IMR-90 (cell line): ENCODE measurements around the gene AK3. TPM values are rescaled to one million over a fixed set of nuclear protein-coding genes. Genes with fewer than 3 reads are reported as not detected.

Experiments
- ATAC-seq: fragments of 200-7000 bp; cut with Tn5 transposase; 2 replicates; pipeline ENCODE4 v1.9.1; 2020; ENCODE audit warnings: low read depth, mild to moderate bottlenecking, moderate library complexity
- BruUV-seq: library from RNA; stranded (reverse); fragments of 400-500 nt; replicated peaks from 2 replicates; lab custom pipeline; 2021; lab: Mats Ljungman, UMichigan
- CTCF ChIA-PET: fragments of 300-600 bp; formaldehyde crosslinking; extraction: SDS; loops from one replicate; lab custom pipeline; 2021; ENCODE audit warnings: antibody characterized with exemption; lab: Yijun Ruan, JAX
- POLR2A ChIA-PET: fragments of 300-600 bp; sonication (Branson Sonifier 250); formaldehyde crosslinking; loops from one replicate; lab custom pipeline; 2022; ENCODE audit warnings: antibody characterized with exemption; ENCODE audit not compliant: unreplicated experiment; lab: Charles Lee
- DNase-seq: peaks from one replicate; pipeline ENCODE4 v3.0.0; 2013
- H2AFZ ChIP-seq: replicated peaks from 2 replicates; pipeline ENCODE3; 2013; ENCODE audit warnings: low read length, mild to moderate bottlenecking; ENCODE audit not compliant: poor library complexity
- H2AK5ac ChIP-seq: 2 replicates; pipeline ENCODE4 v1.6.1; 2013; ENCODE audit warnings: low read depth, low read length, inconsistent platforms
- H2AK9ac ChIP-seq: replicated peaks from 2 replicates; pipeline ENCODE3; 2013; ENCODE audit warnings: mild to moderate bottlenecking, low read depth, low read length, moderate library complexity; ENCODE audit not compliant: poor library complexity
- H2BK120ac ChIP-seq: 2 replicates; pipeline ENCODE4 v1.6.1; 2013; ENCODE audit warnings: low read depth, low read length, inconsistent platforms
- H2BK15ac ChIP-seq: 3 replicates; pipeline ENCODE4 v1.6.1; 2013; ENCODE audit warnings: low read depth, low read length, inconsistent platforms
- H2BK20ac ChIP-seq: 2 replicates; pipeline ENCODE4 v1.6.1; 2013; ENCODE audit warnings: low read depth, mild to moderate bottlenecking, inconsistent platforms, low read length, moderate library complexity
- H2BK5ac ChIP-seq: 2 replicates; pipeline ENCODE4 v1.6.1; 2013; ENCODE audit warnings: mild to moderate bottlenecking, low read depth, low read length, inconsistent platforms; ENCODE audit not compliant: poor library complexity, severe bottlenecking
- H3K14ac ChIP-seq: replicated peaks from 2 replicates; pipeline ENCODE4 v1.6.1; 2013; ENCODE audit warnings: low read depth, low read length, inconsistent platforms
- H3K18ac ChIP-seq: 2 replicates; pipeline ENCODE4 v1.6.1; 2013; ENCODE audit warnings: low read depth, low read length, control low read depth
- H3K23ac ChIP-seq: 2 replicates; pipeline ENCODE4 v1.6.1; 2013; ENCODE audit warnings: low read depth, low read length, inconsistent platforms
- H3K27ac ChIP-seq: 2 replicates; pipeline ENCODE4 v1.5.1; 2013; ENCODE audit warnings: mild to moderate bottlenecking, control low read depth, low read length; ENCODE audit not compliant: insufficient read depth
- H3K27me3 ChIP-seq: 2 replicates; pipeline ENCODE4 v1.6.1; 2013; ENCODE audit warnings: low read length; ENCODE audit not compliant: control insufficient read depth, insufficient read depth
- H3K36me3 ChIP-seq: 2 replicates; pipeline ENCODE4 v1.6.1; 2013; ENCODE audit warnings: low read length, mixed read lengths; ENCODE audit not compliant: control insufficient read depth, insufficient read depth
- H3K4ac ChIP-seq: 2 replicates; pipeline ENCODE4 v1.6.1; 2013; ENCODE audit warnings: low read depth, low read length, inconsistent platforms
- H3K4me1 ChIP-seq: 2 replicates; pipeline ENCODE4 v1.6.1; 2013; ENCODE audit warnings: low read length, mixed read lengths; ENCODE audit not compliant: control insufficient read depth, insufficient read depth
- H3K4me2 ChIP-seq: 2 replicates; pipeline ENCODE4 v1.6.1; 2013; ENCODE audit warnings: low read depth, mild to moderate bottlenecking, control low read depth, low read length, moderate library complexity
- H3K4me3 ChIP-seq: 2 replicates; pipeline ENCODE4 v1.5.1; 2013; ENCODE audit warnings: low read depth, mild to moderate bottlenecking, control low read depth, low read length, moderate library complexity; ENCODE audit not compliant: insufficient read depth
- H3K56ac ChIP-seq: 2 replicates; pipeline ENCODE4 v1.6.1; 2013; ENCODE audit warnings: low read length, inconsistent platforms; ENCODE audit not compliant: insufficient read depth; ENCODE audit errors: extremely low read depth
- H3K79me1 ChIP-seq, 2 experiments: 2 replicates each; pipeline ENCODE4 v1.6.1; 2013; ENCODE audit warnings: low read length in 2 of 2, inconsistent platforms in 1 of 2, low read depth in 1 of 2
- H3K9ac ChIP-seq: 2 replicates; pipeline ENCODE4 v1.6.1; 2013; ENCODE audit warnings: low read depth, low read length, control low read depth
- H3K9me1 ChIP-seq: 2 replicates; pipeline ENCODE4 v1.6.1; 2013; ENCODE audit warnings: low read length, inconsistent platforms; ENCODE audit not compliant: insufficient read depth
- H3K9me3 ChIP-seq: 2 replicates; pipeline ENCODE4 v1.6.1; 2013; ENCODE audit warnings: low read length; ENCODE audit not compliant: control insufficient read depth, insufficient read depth
- H4K20me1 ChIP-seq: 2 replicates; pipeline ENCODE4 v1.6.1; 2013; ENCODE audit warnings: low read length, inconsistent platforms; ENCODE audit not compliant: insufficient read depth
- H4K5ac ChIP-seq: 2 replicates; pipeline ENCODE4 v1.6.1; 2013; ENCODE audit warnings: mild to moderate bottlenecking, low read depth, low read length, control low read depth
- H4K8ac ChIP-seq, 2 experiments: 2 replicates each; pipeline ENCODE4 v1.6.1; 2013; ENCODE audit warnings: low read depth in 2 of 2, low read length in 2 of 2, control low read depth in 1 of 2, inconsistent platforms in 1 of 2
- H4K91ac ChIP-seq: 2 replicates; pipeline ENCODE4 v1.6.1; 2013; ENCODE audit warnings: low read depth, low read length, inconsistent platforms; ENCODE audit not compliant: insufficient read depth
- CTCF ChIP-seq: conservative IDR thresholded peaks from 2 replicates; pipeline ENCODE4 v1.5.1; 2012; ENCODE audit warnings: mild to moderate bottlenecking, low read depth, low read length, improper control_type of control experiment
- RFX5 ChIP-seq: IDR thresholded peaks from 2 replicates; pipeline ENCODE4 v1.8.0; 2012; ENCODE audit warnings: low read depth, mild to moderate bottlenecking, low read length, moderate library complexity
- WGBS, 2 experiments: methylation state at CpG; one replicate each; pipeline versions ENCODE4 v1.1.5 to v1.1.7; 2013; ENCODE audit warnings: missing lambda C conversion rate in 2 of 2; ENCODE audit not compliant: insufficient read length in 1 of 2; ENCODE audit errors: extremely low coverage in 2 of 2; 5-methylcytosine and 5-hydroxymethylcytosine counted together
- dilution Hi-C: fragments of 300-500 bp; cut with HindIII; formaldehyde crosslinking; loops from one replicate; pipeline ENCODE4 v1.14.3; 2018; ENCODE audit warnings: low sequenced_read_pairs; ENCODE audit not compliant: unreplicated experiment
- in situ Hi-C: fragments of 300-500 bp; cut with MboI; formaldehyde crosslinking; loops from 3 replicates; pipeline ENCODE4 v1.14.3; 2019; ENCODE audit warnings: low sequenced_read_pairs, inconsistent platforms, mixed read lengths
- intact Hi-C: fragments of 100-400 bp; cut with micrococcal nuclease; formaldehyde crosslinking; loops from 2 replicates; pipeline ENCODE4 v1.10.0; 2022
- polyA plus RNA-seq, 3 experiments: library from polyadenylated mRNA; depleted of rRNA; stranded (reverse); fragments of >200 nt; gene quantifications; 2 replicates each; pipeline ENCODE4 v1.2.3, GENCODE V29; 2012; ENCODE audit warnings: low replicate concordance in 1 of 3
- total RNA-seq: library from RNA; depleted of rRNA; stranded (reverse); fragments of >200 nt; gene quantifications from 2 replicates; pipeline ENCODE4 v1.2.3, GENCODE V29; 2012

The AK3 gene
- total and polyA plus RNA-seq, 2 of the 4 experiments (the other 2 are of a cell fraction) = 24.7 to 26.2 TPM

DNA sequence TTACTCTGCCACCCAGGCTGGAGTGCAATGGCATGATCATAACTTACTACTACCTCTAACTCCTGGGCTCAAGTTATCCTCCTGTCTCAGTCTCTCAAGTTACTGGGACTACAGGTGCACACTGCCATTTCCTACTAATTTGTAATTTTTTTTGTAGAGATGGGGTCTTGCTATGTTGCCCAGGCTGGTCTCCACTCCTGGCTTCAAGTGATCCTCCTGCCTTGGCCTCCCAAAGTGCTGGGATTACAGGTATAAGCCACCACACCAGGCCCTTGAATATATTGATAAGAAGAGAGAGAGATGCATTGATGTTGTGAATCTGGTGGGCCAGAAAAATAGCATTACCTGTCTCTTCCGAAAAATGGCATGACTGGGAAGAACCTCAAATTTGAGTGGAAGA lies 30.8 kb upstream of the AK3 start:
- peaks cover 4% of the 10 kb centered on the region for H3K27me3 ChIP-seq
- CTCF ChIA-PET = no interaction called here
- no peak overlapping the region for H2BK120ac ChIP-seq
- H3K9me1 ChIP-seq = no peaks in the 10 kb centered on the region
- in situ Hi-C loops (loop anchor here (25.0 kb wide), 2 partner anchors 416 to 666 kb away; partner anchors contain the start of genes INSL6 and PLGRKT), intact Hi-C loops (no loop called here), dilution Hi-C loops (no loop called here)
- H4K91ac ChIP-seq = no peak overlapping the region
- no peak overlapping the region for H3K27ac ChIP-seq
- no peak for ATAC-seq
- H2AK5ac ChIP-seq = no peak overlapping the region
- no peak overlapping the region for H4K8ac ChIP-seq
- H2BK5ac ChIP-seq = no peak overlapping the region
- H4K5ac ChIP-seq = no peak overlapping the region
- H3K4me3 ChIP-seq = no peak overlapping the region
- no peak overlapping the region for H3K23ac ChIP-seq
- TF ChIP-seq CTCF (no peak), RFX5 (no peak)
- no TSS peak for BruUV-seq
- H2AFZ ChIP-seq = no peak overlapping the region
- no peak overlapping the region for H3K4me2 ChIP-seq
- H3K18ac ChIP-seq = no peak overlapping the region
- no peaks in the 10 kb centered on the region for H3K79me1 ChIP-seq
- H3K56ac ChIP-seq = no peak overlapping the region
- DNase-seq = no peak
- H2BK20ac ChIP-seq = no peak overlapping the region
- no peak overlapping the region for H3K9ac ChIP-seq
- H3K9me3 ChIP-seq = no peaks in the 10 kb centered on the region
- H3K4ac ChIP-seq = no peak overlapping the region
- H2BK15ac ChIP-seq = no peak overlapping the region
- H2AK9ac ChIP-seq = no peak overlapping the region
- POLR2A ChIA-PET = no interaction called here
- WGBS, 2 experiments = 100% methylated on average over 1 of the region's 1 CpG; no CpG with 5 or more reads in 1 of the 2 experiments
- H4K20me1 ChIP-seq = no peaks in the 10 kb centered on the region
- H3K36me3 ChIP-seq = no peaks in the 10 kb centered on the region
- H3K14ac ChIP-seq = no peak overlapping the region
- H3K4me1 ChIP-seq = no peaks in the 10 kb centered on the region
